Kidney epithelial cell (primary cell): ENCODE results near the gene IFT43. TPM values are rescaled to one million over a fixed set of nuclear protein-coding genes. Genes with fewer than 3 reads are reported as not detected.
A peak's percentile ranks its signal among the peaks of the same experiment; 100 is the strongest.

Source experiments
- DNase-seq: peaks from one replicate; pipeline ENCODE4 v3.0.0-alpha.2; 2010; ENCODE audit warnings: low read depth
- H3K27me3 ChIP-seq: 2 replicates; pipeline ENCODE4 v1.6.0; 2011; ENCODE audit warnings: low read length; ENCODE audit not compliant: control insufficient read depth, insufficient read depth
- H3K36me3 ChIP-seq: 2 replicates; pipeline ENCODE4 v1.5.1; 2011; ENCODE audit warnings: low read length; ENCODE audit not compliant: control insufficient read depth, insufficient read depth
- H3K4me3 ChIP-seq: 2 replicates; pipeline ENCODE4 v1.5.1; 2011; ENCODE audit warnings: low read depth, mild to moderate bottlenecking, control low read depth, low read length
- CTCF ChIP-seq: IDR thresholded peaks from 2 replicates; pipeline ENCODE4 v1.5.1; 2011; ENCODE audit warnings: mild to moderate bottlenecking, moderate library complexity, low read length, control low read depth, inconsistent platforms; ENCODE audit not compliant: insufficient read depth, poor library complexity, severe bottlenecking
- total RNA-seq: library from RNA; depleted of rRNA; stranded (reverse); fragments of >200 nt; gene quantifications from 2 replicates; pipeline ENCODE4 v1.2.3, GENCODE V29; 2015

IFT43 gene
- total RNA-seq, 1 donor from 2014 or later, result 48.9 TPM

- no peak overlapping the region for H3K4me3 ChIP-seq
- H3K36me3 ChIP-seq, result no peaks in the 10 kb centered on the region
- H3K27me3 ChIP-seq, result peaks cover 2% of the 10 kb centered on the region
- no peak for TF ChIP-seq CTCF
- DNase-seq, result no peak
Measured at GRCh38 chr14:76088771-76089571, 103.4 kb downstream of the IFT43 start.

- no peak for TF ChIP-seq CTCF
- H3K36me3 ChIP-seq, result no peaks in the 10 kb centered on the region
- H3K27me3 ChIP-seq, result peaks cover 2% of the 10 kb centered on the region
- DNase-seq, result no peak
- no peak overlapping the region for H3K4me3 ChIP-seq
Measured at GRCh38 chr14:76089575-76089974, 104.0 kb downstream of the IFT43 start.

GRCh38 chr14:76090616-76091391 is 105.2 kb downstream of the IFT43 start:
- H3K27me3 ChIP-seq, result peaks cover 2% of the 10 kb centered on the region
- no peak for DNase-seq
- H3K4me3 ChIP-seq, result no peak overlapping the region
- no peaks in the 10 kb centered on the region for H3K36me3 ChIP-seq
- peak; percentile 18 for TF ChIP-seq CTCF

GRCh38 chr14:76093077-76093476 is 107.5 kb downstream of the IFT43 start:
- DNase-seq, result no peak
- TF ChIP-seq CTCF, result no peak
- Histone ChIP-seq H3K27me3 (peaks cover 5% of the 10 kb centered on the region), H3K36me3 (no peaks in the 10 kb centered on the region), H3K4me3 (no peak overlapping the region)

GRCh38 chr14:76096257-76096656 is 110.7 kb downstream of the IFT43 start:
- no peak overlapping the region for H3K4me3 ChIP-seq
- no peak for TF ChIP-seq CTCF
- H3K36me3 ChIP-seq, result no peaks in the 10 kb centered on the region
- DNase-seq, result no peak
- peaks cover 28% of the 10 kb centered on the region for H3K27me3 ChIP-seq
